Muscle layer of colon (tissue), 2 donors: ENCODE measurements around the gene TEDDM1.
"Not testable (repeated sequence)": the region's sequence is repeated elsewhere in the genome, so short reads cannot be mapped to it uniquely, and the experiment has no call there.

ENCODE experiments used
- H3K27ac ChIP-seq: one replicate; pipeline ENCODE4 v1.7.0; 2013; ENCODE audit warnings: low read depth, mild to moderate bottlenecking, low read length, moderate library complexity
- H3K27me3 ChIP-seq, 2 donors: one replicate each; pipeline ENCODE4 v1.7.0; 2013; ENCODE audit warnings: low read length in 2 of 2, mild to moderate bottlenecking in 2 of 2; ENCODE audit not compliant: insufficient read depth in 2 of 2, control insufficient read depth in 1 of 2
- H3K36me3 ChIP-seq: one replicate; pipeline ENCODE4 v1.7.0; 2013; ENCODE audit warnings: mild to moderate bottlenecking, low read length; ENCODE audit not compliant: insufficient read depth
- H3K4me1 ChIP-seq: one replicate; pipeline ENCODE4 v1.7.0; 2013; ENCODE audit warnings: mild to moderate bottlenecking, low read length; ENCODE audit not compliant: insufficient read depth
- H3K4me3 ChIP-seq, 2 donors: one replicate each; pipeline ENCODE4 v1.7.0; 2013; ENCODE audit warnings: low read length in 2 of 2, low read depth in 1 of 2, mild to moderate bottlenecking in 1 of 2, moderate library complexity in 1 of 2
- H3K9ac ChIP-seq: one replicate; pipeline ENCODE4 v1.7.0; 2013; ENCODE audit warnings: low read length
- H3K9me3 ChIP-seq: one replicate; pipeline ENCODE4 v1.7.0; 2013; ENCODE audit warnings: mild to moderate bottlenecking, low read length
- donor health status: abdominal sarcoma.
- donor health status: Adenocarcinoma of cecum.

The TEDDM1 gene

GRCh38 chr1:182387566-182387965 lies 12.9 kb downstream of the TEDDM1 start:
- no peaks in the 10 kb centered on the region for H3K27me3 ChIP-seq
- H3K9me3 ChIP-seq, result no peaks in the 10 kb centered on the region
- H3K9ac ChIP-seq, result no peak overlapping the region
- peaks cover 14% of the 10 kb centered on the region for H3K4me1 ChIP-seq
- peaks cover 60% of the 10 kb centered on the region for H3K36me3 ChIP-seq
- H3K4me3 ChIP-seq, result no peak overlapping the region
- H3K27ac ChIP-seq, result no peak overlapping the region

- H3K9me3 ChIP-seq, result no peaks in the 10 kb centered on the region
- peaks cover 12% of the 10 kb centered on the region for H3K4me1 ChIP-seq
- H3K36me3 ChIP-seq, result peaks cover 66% of the 10 kb centered on the region
- H3K27ac ChIP-seq, result no peak overlapping the region
- H3K4me3 ChIP-seq, result no peak overlapping the region
- no peak overlapping the region for H3K9ac ChIP-seq
- no peaks in the 10 kb centered on the region for H3K27me3 ChIP-seq
Measured at GRCh38 chr1:182386980-182387379, 13.5 kb downstream of the TEDDM1 start.

GRCh38 chr1:182385885-182386853 lies 14.3 kb downstream of the TEDDM1 start:
- H3K4me3 ChIP-seq, result no peak overlapping the region
- no peak overlapping the region for H3K9ac ChIP-seq
- peaks cover 12% of the 10 kb centered on the region for H3K4me1 ChIP-seq
- H3K9me3 ChIP-seq, result no peaks in the 10 kb centered on the region
- no peak overlapping the region for H3K27ac ChIP-seq
- peaks cover 67% of the 10 kb centered on the region for H3K36me3 ChIP-seq
- no peaks in the 10 kb centered on the region for H3K27me3 ChIP-seq

DNA sequence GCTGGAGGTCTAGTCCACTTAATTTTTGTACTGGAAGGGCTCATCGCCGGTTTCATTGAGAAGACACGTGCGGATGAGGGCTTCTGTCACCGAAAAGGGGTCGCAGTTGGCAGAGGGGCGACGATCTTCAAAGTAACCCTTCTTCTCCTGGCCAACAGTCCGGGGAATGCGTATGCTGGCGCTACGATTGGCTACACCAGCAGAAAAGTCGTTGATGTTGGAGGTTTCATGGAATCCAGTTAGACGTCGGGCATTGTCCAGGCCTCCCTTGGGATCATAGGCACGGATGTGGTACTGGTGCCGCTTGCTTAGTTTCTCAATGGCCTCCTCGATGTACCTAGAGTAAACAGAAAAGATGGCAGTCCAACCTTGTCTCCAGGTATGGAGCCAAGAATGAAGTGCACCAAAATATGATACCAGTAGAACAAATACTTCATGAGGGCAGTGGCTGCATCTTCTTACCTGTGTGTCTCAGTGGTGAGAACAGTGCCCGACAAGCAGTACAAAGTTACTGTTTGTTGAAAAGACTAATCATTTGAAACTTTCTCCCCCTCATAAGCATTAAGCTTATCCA lies 16.0 kb downstream of the TEDDM1 start:
- Histone ChIP-seq H3K36me3 (peaks cover 62% of the 10 kb centered on the region), H3K27ac (no peak overlapping the region), H3K27me3 (no peaks in the 10 kb centered on the region), H3K9ac (no peak overlapping the region), H3K9me3 (no peaks in the 10 kb centered on the region), H3K4me3 (no peak overlapping the region), H3K4me1 (peaks cover 12% of the 10 kb centered on the region)

- no peak overlapping the region for H3K4me3 ChIP-seq
- H3K27me3 ChIP-seq, result no peaks in the 10 kb centered on the region
- no peak overlapping the region for H3K9ac ChIP-seq
- H3K27ac ChIP-seq, result no peak overlapping the region
- peaks cover 62% of the 10 kb centered on the region for H3K36me3 ChIP-seq
- no peaks in the 10 kb centered on the region for H3K9me3 ChIP-seq
- peaks cover 7% of the 10 kb centered on the region for H3K4me1 ChIP-seq
Measured at GRCh38 chr1:182383934-182384333, 16.5 kb downstream of the TEDDM1 start.

GRCh38 chr1:182383037-182383661 lies 17.3 kb downstream of the TEDDM1 start:
- Histone ChIP-seq H3K4me1 (no peaks in the 10 kb centered on the region), H3K27ac (no peak overlapping the region), H3K9me3 (no peaks in the 10 kb centered on the region), H3K9ac (no peak overlapping the region), H3K36me3 (peaks cover 58% of the 10 kb centered on the region), H3K27me3 (no peaks in the 10 kb centered on the region), H3K4me3 (no peak overlapping the region)

DNA sequence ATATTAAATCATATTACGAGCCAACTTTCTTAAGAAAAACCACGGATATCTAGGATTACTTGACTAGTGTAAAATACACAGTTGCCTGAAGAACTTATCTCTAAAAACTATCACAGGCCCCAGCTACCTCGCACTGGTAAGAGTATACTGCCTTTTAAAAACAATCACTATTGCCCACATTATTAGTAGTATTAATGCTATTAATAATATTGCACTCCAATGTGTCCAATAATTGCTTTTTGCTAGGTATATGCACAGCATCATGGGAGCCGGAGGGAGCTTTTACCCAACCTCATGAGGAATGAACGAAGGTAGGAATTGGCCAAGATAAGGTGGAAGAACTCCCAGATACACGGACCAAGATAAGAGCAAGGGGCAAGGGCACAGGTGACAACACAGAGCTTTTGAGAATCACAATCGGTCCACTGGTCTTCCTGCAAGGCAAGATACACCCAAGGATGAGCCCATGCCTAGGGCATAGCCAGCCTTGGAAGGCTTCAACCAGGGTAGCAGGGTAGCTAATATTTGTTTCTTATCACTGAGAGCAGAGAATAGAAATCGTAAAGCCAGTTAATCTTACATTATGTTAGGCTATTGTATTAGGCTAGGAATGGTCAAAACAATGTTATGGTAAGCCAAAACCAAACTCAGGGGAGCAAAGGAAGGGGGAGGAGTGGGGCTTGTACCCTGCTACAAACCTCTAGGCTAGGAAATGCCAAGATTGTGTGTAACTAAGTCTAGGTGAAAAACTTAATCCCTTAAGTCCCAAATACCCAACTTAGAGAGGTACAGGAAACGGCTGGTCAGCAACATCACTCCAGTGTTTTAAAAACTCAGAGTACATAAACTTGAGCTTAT lies 18.3 kb downstream of the TEDDM1 start:
- Histone ChIP-seq H3K4me3 (no peak overlapping the region), H3K9ac (no peak overlapping the region), H3K4me1 (no peaks in the 10 kb centered on the region), H3K27ac (no peak overlapping the region), H3K36me3 (peaks cover 49% of the 10 kb centered on the region), H3K9me3 (no peaks in the 10 kb centered on the region), H3K27me3 (no peaks in the 10 kb centered on the region)

DNA sequence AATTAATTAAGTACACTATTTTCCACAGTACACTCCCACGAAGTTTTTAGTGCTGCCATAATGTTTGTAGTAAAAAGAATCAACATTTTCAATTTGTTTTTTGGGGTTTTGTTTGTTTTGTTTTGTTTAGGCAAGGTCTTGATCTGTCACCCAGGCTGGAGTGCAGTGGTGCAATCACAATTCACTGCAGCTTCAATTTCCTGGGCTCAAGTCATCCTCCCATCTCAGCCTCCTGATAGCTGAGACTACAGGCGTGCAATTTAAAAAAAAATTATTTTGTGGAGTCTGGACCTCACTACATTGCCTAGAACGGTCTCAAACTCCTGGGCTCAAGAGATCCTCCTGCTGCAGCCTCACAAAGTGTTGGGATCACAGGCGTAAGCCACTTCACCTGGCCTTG lies 20.3 kb downstream of the TEDDM1 start:
- no peak overlapping the region for H3K4me3 ChIP-seq
- H3K9me3 ChIP-seq, result no peaks in the 10 kb centered on the region
- no peak overlapping the region for H3K27ac ChIP-seq
- no peaks in the 10 kb centered on the region for H3K4me1 ChIP-seq
- no peaks in the 10 kb centered on the region for H3K27me3 ChIP-seq
- H3K9ac ChIP-seq, result no peak overlapping the region
- H3K36me3 ChIP-seq, result peaks cover 29% of the 10 kb centered on the region

GRCh38 chr1:182379781-182380180 lies 20.7 kb downstream of the TEDDM1 start:
- not testable (repeated sequence) for H3K4me1 ChIP-seq, H3K27ac ChIP-seq

DNA sequence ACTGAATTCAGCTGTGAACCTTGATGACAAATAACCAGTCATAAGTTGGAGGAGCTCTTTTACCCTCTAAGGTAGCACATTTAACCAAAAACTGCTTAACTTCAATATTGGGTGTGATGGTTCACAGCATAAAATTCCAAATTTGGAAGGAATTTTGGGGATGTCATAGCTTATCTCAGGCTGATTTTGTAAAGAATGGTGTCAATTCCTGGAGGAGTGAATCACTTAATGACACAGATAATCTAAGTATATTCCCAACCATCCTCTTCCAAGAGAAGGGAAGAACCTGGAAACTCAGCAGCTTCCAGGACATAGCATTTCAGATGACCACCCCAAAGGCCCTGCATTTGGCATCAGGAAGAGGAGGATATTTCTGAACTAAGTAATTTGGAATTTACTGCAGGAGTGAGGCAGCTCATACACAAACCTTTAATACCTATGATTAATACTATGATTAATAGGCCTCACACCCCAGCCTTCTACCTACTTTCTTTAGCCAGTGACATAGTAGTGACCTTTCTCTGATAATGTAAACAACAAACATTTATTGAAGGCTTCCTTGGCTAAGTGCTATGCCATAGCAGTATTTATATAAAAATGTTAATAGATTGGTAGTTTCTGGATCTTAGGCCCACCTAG lies 23.4 kb downstream of the TEDDM1 start:
- no peak overlapping the region for H3K4me3 ChIP-seq
- H3K4me1 ChIP-seq, result no peaks in the 10 kb centered on the region
- H3K36me3 ChIP-seq, result peaks cover 1% of the 10 kb centered on the region
- H3K27me3 ChIP-seq, result no peaks in the 10 kb centered on the region
- H3K9me3 ChIP-seq, result no peaks in the 10 kb centered on the region
- no peak overlapping the region for H3K27ac ChIP-seq
- no peak overlapping the region for H3K9ac ChIP-seq

More at GRCh38 chr1:182379781-182380180, 20.7 kb downstream of the TEDDM1 start:
- not testable (repeated sequence) for H3K4me3 ChIP-seq, H3K27me3 ChIP-seq, H3K9me3 ChIP-seq, H3K9ac ChIP-seq
- peaks cover 27% of the 10 kb centered on the region for H3K36me3 ChIP-seq
